KMS-11 (cell line): ENCODE data around the gene RUVBL2.

Experiments
- H2AFZ ChIP-seq: fragments of 200-600 bp; sonication (generic); 2 replicates; pipeline ENCODE4 v1.6.1; 2016; ENCODE audit warnings: antibody characterized with exemption, mixed run types, low read depth
- H3K27ac ChIP-seq: fragments of 200-600 bp; sonication (generic); 2 replicates; pipeline ENCODE4 v1.6.1; 2016; ENCODE audit warnings: mild to moderate bottlenecking, mixed run types
- H3K27me3 ChIP-seq: fragments of 200-600 bp; sonication (generic); 2 replicates; pipeline ENCODE4 v1.6.1; 2017; ENCODE audit warnings: mild to moderate bottlenecking, low read depth, mixed run types, moderate library complexity; ENCODE audit not compliant: insufficient read depth
- H3K36me3 ChIP-seq: fragments of 200-600 bp; sonication (generic); 2 replicates; pipeline ENCODE4 v1.6.1; 2017; ENCODE audit warnings: mild to moderate bottlenecking, mixed run types; ENCODE audit not compliant: insufficient read depth
- H3K4me1 ChIP-seq: fragments of 200-600 bp; sonication (generic); 2 replicates; pipeline ENCODE4 v1.6.1; 2016; ENCODE audit warnings: mild to moderate bottlenecking, low read depth, mixed run types; ENCODE audit not compliant: poor library complexity, severe bottlenecking
- H3K4me2 ChIP-seq: fragments of 200-600 bp; sonication (generic); 2 replicates; pipeline ENCODE4 v1.7.0; 2016; ENCODE audit warnings: mild to moderate bottlenecking, mixed run types
- H3K4me3 ChIP-seq: fragments of 200-600 bp; sonication (generic); IDR thresholded peaks from 2 replicates; pipeline ENCODE4 v1.6.1; 2017; ENCODE audit warnings: low read depth, low read length, mixed read lengths; ENCODE audit not compliant: insufficient read depth
- H3K79me2 ChIP-seq: fragments of 200-600 bp; sonication (generic); 2 replicates; pipeline ENCODE4 v1.6.1; 2016; ENCODE audit warnings: low read depth, mixed run types; ENCODE audit not compliant: insufficient read depth
- H3K9ac ChIP-seq: fragments of 200-600 bp; sonication (generic); 2 replicates; pipeline ENCODE4 v1.6.1; 2016; ENCODE audit warnings: mild to moderate bottlenecking, mixed run types
- H4K20me1 ChIP-seq: fragments of 200-600 bp; sonication (generic); 2 replicates; pipeline ENCODE4 v1.6.1; 2016; ENCODE audit warnings: mild to moderate bottlenecking, mixed run types; ENCODE audit not compliant: insufficient read depth
- TF ChIP-seq, protein P1 (sequence below): fragments of 200-600 bp; sonication (generic); conservative IDR thresholded peaks from 2 replicates; pipeline ENCODE4 v1.6.1; 2017; ENCODE audit warnings: low read depth, mild to moderate bottlenecking, antibody characterized with exemption, low read length, moderate library complexity, mixed read lengths

The RUVBL2 gene

DNA sequence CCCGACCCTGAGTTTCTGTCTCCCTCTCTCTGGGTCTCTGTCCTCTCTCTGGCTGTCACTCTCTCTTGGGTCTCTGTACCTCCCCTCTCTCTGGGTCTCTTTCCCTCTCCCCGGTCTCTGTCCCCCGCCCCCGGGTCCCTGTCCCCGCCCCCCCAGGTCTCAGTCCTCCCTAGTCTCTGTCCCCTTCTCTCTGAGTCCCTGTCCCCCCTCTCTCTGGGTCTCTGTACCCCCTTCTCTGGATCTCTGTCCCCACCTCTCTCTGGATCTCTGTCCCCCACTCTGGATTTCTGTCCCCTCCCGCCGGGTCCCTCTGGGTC is 30.9 kb upstream of the RUVBL2 start:
- H3K36me3 ChIP-seq, result no peaks in the 10 kb centered on the region
- no peaks in the 10 kb centered on the region for H3K27me3 ChIP-seq
- H3K4me3 ChIP-seq, result no peak overlapping the region
- H2AFZ ChIP-seq, result no peak overlapping the region
- no peak overlapping the region for H3K9ac ChIP-seq
- no peaks in the 10 kb centered on the region for H4K20me1 ChIP-seq
- H3K79me2 ChIP-seq, result peaks cover 11% of the 10 kb centered on the region
- H3K27ac ChIP-seq, result no peak overlapping the region
- TF ChIP-seq, protein P1, sequence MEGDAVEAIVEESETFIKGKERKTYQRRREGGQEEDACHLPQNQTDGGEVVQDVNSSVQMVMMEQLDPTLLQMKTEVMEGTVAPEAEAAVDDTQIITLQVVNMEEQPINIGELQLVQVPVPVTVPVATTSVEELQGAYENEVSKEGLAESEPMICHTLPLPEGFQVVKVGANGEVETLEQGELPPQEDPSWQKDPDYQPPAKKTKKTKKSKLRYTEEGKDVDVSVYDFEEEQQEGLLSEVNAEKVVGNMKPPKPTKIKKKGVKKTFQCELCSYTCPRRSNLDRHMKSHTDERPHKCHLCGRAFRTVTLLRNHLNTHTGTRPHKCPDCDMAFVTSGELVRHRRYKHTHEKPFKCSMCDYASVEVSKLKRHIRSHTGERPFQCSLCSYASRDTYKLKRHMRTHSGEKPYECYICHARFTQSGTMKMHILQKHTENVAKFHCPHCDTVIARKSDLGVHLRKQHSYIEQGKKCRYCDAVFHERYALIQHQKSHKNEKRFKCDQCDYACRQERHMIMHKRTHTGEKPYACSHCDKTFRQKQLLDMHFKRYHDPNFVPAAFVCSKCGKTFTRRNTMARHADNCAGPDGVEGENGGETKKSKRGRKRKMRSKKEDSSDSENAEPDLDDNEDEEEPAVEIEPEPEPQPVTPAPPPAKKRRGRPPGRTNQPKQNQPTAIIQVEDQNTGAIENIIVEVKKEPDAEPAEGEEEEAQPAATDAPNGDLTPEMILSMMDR, result no peak
- H3K4me1 ChIP-seq, result peaks cover 35% of the 10 kb centered on the region
- no peak overlapping the region for H3K4me2 ChIP-seq

GRCh38 chr19:48963371-48964204 is 30.1 kb upstream of the RUVBL2 start:
- peaks cover 11% of the 10 kb centered on the region for H3K79me2 ChIP-seq
- H2AFZ ChIP-seq, result no peak overlapping the region
- peaks cover 35% of the 10 kb centered on the region for H3K4me1 ChIP-seq
- no peaks in the 10 kb centered on the region for H3K27me3 ChIP-seq
- TF ChIP-seq, protein P1, result no peak
- H3K4me2 ChIP-seq, result no peak overlapping the region
- no peaks in the 10 kb centered on the region for H4K20me1 ChIP-seq
- no peak overlapping the region for H3K9ac ChIP-seq
- no peaks in the 10 kb centered on the region for H3K36me3 ChIP-seq
- H3K4me3 ChIP-seq, result no peak overlapping the region
- H3K27ac ChIP-seq, result no peak overlapping the region

GRCh38 chr19:48964205-48965039 is 29.3 kb upstream of the RUVBL2 start:
- peaks cover 11% of the 10 kb centered on the region for H3K79me2 ChIP-seq
- no peak overlapping the region for H3K27ac ChIP-seq
- H3K9ac ChIP-seq, result peak overlapping the region; percentile 34; the same call in 1 of the 2 replicates
- H3K4me3 ChIP-seq, result no peak overlapping the region
- peaks cover 35% of the 10 kb centered on the region for H3K4me1 ChIP-seq
- H2AFZ ChIP-seq, result peak overlapping the region; percentile 20; the same call in 1 of the 2 replicates
- H3K36me3 ChIP-seq, result no peaks in the 10 kb centered on the region
- no peaks in the 10 kb centered on the region for H3K27me3 ChIP-seq
- TF ChIP-seq, protein P1, result no peak
- peak overlapping the region; percentile 87 for H3K4me2 ChIP-seq
- H4K20me1 ChIP-seq, result no peaks in the 10 kb centered on the region

GRCh38 chr19:48965040-48965805 is 28.5 kb upstream of the RUVBL2 start, which contains the start of gene FTL:
FTL (plus strand) TSS chr19:48965309; CDS start chr19:48965508, 199 bp downstream.
- H3K9ac ChIP-seq, result peak within 1 kb of the TSS; percentile 67
- TF ChIP-seq, protein P1, result no peak
- H2AFZ ChIP-seq, result peak within 1 kb of the TSS; percentile 43
- no peak within 1 kb of the TSS for H3K4me3 ChIP-seq
- no peaks in the 10 kb centered on the region for H4K20me1 ChIP-seq
- no peaks in the 10 kb centered on the region for H3K27me3 ChIP-seq
- H3K4me2 ChIP-seq, result peak within 1 kb of the TSS; percentile 99
- H3K36me3 ChIP-seq, result no peaks in the 10 kb centered on the region
- H3K27ac ChIP-seq, result peak within 1 kb of the TSS; percentile 73
- H3K79me2 ChIP-seq, result peaks cover 11% of the 10 kb centered on the region
- peaks cover 39% of the 10 kb centered on the region for H3K4me1 ChIP-seq
